ENCODE results near the gene ANO1. TPM values are rescaled to one million over a fixed set of nuclear protein-coding genes. Genes with fewer than 3 reads are reported as not detected.

Gene ANO1
- total and polyA plus RNA-seq, 2 of the 8 experiments (the other 6 are each of a cell fraction or from before 2014, with no cell fraction given), result 4.7 to 5.0 TPM

GRCh38 chr11:70032470-70032795 lies 45.7 kb upstream of the ANO1 start (continued):
- TF ChIP-seq MAX (IDR thresholded peaks at IDR 0.05) (no peak), E2F6 (IDR thresholded peaks at IDR 0.05) (no peak), EP300 (IDR thresholded peaks at IDR 0.05; ENCODE audit: borderline replicate concordance in 1 of 2, low read depth in 2 of 2, low read length in 2 of 2) (no peak), CBX5 (IDR thresholded peaks at IDR 0.05; ENCODE audit: low read depth, low read length) (no peak), NANOG (IDR thresholded peaks at IDR 0.05; ENCODE audit: insufficient read depth, low read depth, low read length, poor library complexity, severe bottlenecking) (no peak), SUZ12 (IDR thresholded peaks at IDR 0.05; ENCODE audit: low read length) (no peak)
